Measurements from ENCODE around the gene DMRT3.

The DMRT3 gene

DNA sequence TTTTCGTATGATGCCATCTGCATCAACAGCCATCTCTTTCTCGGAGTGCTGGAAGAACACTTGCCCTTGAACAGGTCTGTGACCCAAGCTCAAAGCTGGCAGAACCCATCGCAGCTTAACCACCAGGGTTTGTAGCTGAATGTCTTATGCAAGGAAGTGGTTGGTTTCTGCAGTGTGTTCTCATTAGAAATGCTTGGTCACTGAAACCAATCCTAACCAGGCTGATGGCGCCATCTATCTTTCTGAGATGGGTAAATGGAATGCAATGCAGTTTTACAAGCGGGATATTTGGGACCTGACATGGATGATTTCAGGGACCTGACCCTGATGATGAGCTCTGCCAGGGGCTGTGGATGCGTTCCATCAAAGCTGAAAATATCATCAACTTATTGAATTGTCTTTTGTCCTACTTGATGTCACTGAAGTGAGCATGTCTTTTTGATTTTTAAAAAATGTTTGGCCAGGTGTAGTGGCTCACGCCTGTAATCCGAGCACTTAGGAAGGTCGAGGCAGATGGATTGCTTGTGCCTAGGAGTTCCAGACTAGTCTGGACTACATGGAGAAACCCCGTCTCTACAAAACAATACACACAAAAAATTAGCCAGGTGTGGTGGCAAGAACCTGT is 28.7 kb downstream of the DMRT3 start:
- DNase-seq: peak; percentile 56

DNA sequence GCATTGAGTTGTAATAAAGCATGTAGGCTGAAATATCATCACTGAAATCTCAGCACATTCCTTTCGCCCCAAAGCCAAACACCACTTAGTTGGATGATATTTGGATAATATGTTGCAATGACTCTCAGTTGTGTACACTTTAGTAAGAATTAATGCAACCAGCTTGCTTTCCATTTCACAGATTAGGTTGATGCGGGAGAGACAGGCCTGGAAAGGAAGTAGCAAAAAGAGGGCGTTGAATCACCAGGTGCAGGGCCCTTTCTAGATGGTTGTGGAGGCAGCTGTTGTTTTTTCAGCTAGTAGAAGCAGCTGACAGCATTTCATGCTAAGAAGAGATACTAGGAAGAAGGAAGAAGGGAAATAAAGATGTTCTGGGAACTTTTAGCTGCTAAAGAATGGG is 30.9 kb downstream of the DMRT3 start:
- DNase-seq: no peak

DNA sequence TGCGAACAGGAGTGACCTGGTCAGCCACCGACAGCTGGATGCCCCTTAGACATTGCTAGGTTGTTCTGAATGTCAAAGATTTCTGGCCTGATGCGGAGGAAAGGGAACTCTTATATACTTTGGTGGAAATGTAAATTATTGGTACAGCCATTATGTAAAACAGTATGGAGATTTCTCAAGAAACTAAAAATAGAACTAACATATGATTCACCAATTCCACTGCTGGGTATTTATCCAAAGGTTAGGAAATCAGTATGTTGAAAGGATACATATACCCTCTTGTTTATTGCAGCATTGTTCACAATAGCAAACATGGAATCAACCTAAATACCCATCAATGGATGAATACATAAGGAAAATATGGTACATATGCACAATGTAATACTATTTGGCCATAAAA is 31.8 kb downstream of the DMRT3 start:
- no peak for DNase-seq

DNA sequence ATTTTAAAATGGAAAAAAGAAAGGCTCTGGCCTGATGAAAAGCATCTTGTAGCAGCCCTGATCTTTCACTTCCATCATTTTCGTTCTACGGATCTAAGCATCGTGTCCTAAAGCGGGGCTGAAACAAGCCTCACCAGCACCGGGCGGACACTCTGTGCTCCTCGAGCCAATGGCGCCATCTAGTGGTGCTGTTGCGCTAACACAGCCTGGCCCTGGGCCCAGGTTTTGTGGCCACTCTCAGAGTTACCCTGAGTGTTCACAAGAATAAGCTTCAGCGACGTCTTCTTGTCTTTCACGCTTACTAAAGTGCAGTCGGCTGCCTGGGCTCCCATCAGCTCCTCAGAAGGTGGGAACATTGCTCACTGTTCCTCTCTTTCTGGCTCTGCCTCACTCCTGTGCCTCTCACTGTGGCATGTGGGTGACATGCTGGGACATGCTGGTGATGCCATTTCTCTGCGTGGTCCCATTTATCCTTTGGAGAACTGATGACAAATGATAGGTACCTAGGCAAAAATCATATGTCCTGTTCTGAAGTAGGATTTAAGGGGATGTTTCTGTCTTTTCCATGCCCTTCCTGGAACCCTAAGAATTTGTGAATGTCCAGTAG is 32.7 kb downstream of the DMRT3 start:
- DNase-seq: peak; percentile 73

DNA sequence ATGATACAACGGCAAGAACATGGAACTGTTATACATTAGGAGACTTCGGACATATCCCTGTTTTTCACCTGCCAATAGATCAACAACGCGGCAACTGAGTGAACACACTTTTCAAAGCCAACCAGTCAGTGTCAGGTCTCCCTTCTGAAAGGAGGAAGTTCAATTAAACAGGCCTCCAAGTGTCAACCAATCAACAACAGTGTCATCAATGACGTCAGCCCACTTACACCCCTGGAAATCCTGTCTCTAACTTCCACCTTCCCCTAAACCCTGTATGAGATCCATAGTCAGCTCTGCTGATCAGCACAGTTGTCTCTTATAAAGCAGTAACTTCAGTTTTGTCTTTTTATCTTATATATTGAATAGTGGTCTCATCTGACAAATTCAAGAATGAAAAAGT is 36.6 kb downstream of the DMRT3 start:
- no peak for DNase-seq

DNA sequence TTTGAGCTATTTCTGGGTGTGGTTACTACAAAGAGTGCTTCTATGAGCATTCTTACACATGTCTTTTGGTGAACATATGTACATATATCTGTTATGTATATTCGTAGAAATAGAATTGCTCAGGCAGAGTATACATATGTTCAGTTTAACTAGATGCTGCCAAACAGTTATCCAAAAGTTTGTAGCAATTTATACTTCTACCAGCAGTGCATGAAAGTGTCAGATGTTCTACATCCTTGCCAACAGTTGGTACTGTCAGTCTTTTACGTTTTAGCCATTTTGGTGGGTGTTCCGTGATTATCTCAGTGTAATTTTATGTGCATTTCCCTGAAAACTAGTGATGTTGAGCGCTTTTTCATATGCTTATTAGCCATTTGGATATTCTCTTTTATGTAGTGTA is 37.8 kb downstream of the DMRT3 start:
- DNase-seq: no peak

DNA sequence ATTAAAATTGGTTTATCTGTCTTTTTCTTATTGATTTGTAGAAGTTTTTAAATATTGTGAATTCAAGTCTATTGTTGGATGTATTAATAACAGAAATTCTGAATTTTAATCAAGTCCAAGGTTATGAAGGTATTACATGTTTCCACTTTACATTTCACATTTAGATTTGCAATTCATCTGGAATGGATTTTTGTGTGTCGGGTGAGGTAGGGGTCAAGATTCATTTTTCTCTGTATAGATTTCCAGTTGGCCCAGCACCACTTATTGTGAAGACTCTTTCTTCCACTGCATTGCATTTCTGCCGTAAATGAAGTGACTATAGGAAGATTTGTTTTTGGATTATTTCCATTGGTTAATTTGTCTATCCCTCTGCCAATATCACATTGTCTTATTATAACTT is 38.2 kb downstream of the DMRT3 start:
- no peak for DNase-seq

DNA sequence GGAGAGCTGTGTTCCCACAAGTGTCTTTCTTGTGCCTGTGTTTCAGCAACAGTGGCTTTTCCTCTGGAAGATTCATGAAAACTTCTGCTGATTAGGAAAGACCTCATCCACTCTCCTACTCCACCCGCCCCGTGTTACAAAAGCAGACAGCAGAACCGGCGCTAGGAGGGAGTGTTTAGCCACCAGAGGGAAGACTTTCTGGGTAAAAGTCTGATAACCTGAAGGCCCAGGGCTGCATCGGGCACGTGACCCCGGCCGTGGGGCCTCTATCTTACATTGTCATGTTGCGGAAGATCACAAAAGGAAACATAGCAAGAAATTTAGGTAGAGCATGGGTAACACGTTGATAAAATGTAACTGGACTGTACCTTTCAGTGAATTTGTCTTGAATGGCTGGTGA is 41.7 kb downstream of the DMRT3 start:
- DNase-seq: no peak

- DNase-seq: no peak
Observed at GRCh38 chr9:1024112-1024511, 47.7 kb downstream of the DMRT3 start.

DNA sequence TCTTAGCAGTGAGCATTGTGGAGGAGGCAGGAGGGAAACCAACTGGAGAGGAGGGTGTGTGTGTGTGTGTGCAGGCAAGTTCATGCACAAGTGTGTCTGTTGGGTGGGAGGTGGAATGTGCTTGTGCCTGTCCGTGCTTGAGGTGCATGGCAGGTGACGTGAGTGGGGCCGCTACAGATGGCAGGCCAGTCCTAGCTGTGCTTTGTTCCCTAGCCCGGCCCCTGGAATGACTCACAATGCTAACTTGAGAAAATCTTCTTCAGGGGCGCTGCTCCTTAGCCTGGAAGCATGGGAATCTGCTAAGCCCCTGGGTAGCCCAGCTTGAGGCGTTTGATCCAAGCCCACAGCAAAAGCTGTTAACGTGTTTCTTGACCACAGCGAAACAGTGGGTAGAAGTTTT is 48.7 kb downstream of the DMRT3 start:
- DNase-seq: no peak

DNA sequence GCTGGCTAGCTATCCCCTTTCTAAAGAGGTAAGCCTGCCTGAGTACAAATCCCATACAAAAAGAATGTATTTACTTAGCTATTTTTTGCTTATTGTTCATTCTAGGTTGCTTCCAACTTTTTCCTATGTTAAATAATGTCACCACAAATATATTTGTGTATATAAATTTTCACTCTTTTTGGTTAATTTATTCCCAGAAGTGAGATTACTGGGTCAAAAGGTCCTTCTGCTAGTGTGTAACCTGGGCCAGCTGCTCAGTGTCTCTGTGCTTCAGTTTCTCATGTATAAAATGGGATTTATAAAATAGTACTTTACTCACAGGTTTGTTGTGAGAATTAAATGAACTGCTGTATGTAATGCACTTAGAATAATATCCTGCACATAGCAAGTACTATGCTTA is 49.8 kb downstream of the DMRT3 start:
- DNase-seq: no peak

GRCh38 chr9:1028501-1029190 is 52.2 kb downstream of the DMRT3 start:
- no peak for DNase-seq

DNA sequence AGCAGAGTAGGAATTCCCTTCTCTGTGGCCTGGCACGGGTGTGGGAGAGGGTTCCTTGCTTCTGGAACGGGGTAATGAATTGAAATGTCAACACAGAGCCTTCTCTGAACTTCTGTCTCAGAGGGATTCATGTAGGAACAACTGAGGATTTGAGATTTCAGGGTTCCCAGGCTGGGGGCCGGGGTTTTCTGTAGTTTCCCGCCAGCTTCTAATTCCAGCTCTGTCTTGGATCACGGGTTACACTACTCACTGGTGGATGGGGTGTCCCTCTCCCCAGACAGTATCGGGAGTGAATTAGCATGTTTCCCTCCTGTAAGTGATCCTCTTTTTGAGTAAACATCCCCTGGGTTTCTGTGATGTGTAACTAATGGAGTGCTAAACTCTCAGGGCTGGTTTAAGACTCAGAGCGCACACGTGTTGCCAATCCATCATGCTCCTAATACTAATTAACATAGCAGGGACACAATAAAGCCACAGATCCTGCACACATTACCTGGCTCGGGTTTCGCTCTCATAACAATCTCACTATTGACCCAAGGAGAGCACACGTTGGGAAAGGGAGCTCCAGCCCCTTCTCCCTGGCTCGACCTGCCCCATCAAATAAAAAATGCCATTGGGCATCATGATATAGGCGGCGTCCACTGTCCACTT is 55.6 kb downstream of the DMRT3 start:
- DNase-seq: no peak

DNA sequence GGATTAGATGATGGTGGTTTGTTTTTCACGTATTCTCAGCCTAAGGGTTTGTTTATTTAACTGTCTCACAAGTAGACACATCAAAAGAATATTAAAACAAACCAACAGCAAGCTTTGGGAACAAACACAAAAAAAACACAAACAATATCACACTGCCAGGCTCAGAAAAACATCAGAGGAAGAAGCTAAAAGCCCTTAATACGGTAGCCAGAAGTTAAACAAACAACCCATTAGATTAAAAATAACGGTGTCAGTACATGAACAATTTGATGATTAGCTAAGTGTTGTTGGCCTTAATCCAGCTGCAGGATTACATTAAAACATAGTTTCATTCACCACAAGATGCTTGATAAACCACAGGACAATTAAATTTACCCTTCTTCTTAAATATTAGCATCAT is 57.8 kb downstream of the DMRT3 start:
- DNase-seq: no peak

- no peak for DNase-seq
Observed at GRCh38 chr9:1039589-1039988, 63.1 kb downstream of the DMRT3 start.

All from EL (cell line).